Neural progenitor cell (in vitro differentiated cells): Measurements from ENCODE around the gene OR51B2.

Source experiments
- EZH2phosphoT487 ChIP-seq: fragments of 200-600 bp; sonication (generic); IDR thresholded peaks from 2 replicates; pipeline ENCODE4 v1.6.1; 2017; ENCODE audit warnings: antibody characterized with exemption
- TF ChIP-seq, protein P1 (sequence below): fragments of 200-600 bp; sonication (generic); IDR thresholded peaks from 2 replicates; pipeline ENCODE4 v1.5.1; 2017; ENCODE audit warnings: antibody characterized with exemption, mild to moderate bottlenecking

DNA sequence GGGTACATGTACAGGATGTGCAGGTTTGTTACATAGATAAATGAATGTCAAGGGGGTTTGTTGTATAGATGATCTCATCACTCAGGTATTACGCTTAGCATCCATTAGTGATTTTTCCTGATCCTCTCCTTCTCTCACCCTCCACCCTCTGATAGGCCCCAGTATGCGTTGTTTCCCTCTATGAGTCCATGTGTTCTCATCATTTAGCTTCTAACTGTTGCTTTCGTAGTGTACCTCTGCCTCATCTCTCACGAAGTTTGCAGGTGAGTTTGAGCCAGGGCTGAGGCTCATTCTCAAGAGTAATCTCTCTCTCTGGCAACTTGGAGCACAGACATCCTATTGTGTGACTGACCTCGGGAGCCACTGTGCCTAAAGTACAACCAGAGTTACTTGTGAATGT is 49.7 kb downstream of the OR51B2 start:
- TF ChIP-seq, protein P1, sequence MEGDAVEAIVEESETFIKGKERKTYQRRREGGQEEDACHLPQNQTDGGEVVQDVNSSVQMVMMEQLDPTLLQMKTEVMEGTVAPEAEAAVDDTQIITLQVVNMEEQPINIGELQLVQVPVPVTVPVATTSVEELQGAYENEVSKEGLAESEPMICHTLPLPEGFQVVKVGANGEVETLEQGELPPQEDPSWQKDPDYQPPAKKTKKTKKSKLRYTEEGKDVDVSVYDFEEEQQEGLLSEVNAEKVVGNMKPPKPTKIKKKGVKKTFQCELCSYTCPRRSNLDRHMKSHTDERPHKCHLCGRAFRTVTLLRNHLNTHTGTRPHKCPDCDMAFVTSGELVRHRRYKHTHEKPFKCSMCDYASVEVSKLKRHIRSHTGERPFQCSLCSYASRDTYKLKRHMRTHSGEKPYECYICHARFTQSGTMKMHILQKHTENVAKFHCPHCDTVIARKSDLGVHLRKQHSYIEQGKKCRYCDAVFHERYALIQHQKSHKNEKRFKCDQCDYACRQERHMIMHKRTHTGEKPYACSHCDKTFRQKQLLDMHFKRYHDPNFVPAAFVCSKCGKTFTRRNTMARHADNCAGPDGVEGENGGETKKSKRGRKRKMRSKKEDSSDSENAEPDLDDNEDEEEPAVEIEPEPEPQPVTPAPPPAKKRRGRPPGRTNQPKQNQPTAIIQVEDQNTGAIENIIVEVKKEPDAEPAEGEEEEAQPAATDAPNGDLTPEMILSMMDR, result no peak
- no peak for TF ChIP-seq EZH2phosphoT487
